VCaP (cell line): Measurements from ENCODE around the gene NCKAP5.

Source experiments
- H3K27ac ChIP-seq: fragments of 450-650 bp; 2 replicates; pipeline ENCODE4 v1.5.1; 2017
- TF ChIP-seq, protein P1 (sequence below): fragments of 450-650 bp; conservative IDR thresholded peaks from 2 replicates; pipeline ENCODE4 v1.5.1; 2017; ENCODE audit warnings: mild to moderate bottlenecking, moderate library complexity

NCKAP5 gene

DNA sequence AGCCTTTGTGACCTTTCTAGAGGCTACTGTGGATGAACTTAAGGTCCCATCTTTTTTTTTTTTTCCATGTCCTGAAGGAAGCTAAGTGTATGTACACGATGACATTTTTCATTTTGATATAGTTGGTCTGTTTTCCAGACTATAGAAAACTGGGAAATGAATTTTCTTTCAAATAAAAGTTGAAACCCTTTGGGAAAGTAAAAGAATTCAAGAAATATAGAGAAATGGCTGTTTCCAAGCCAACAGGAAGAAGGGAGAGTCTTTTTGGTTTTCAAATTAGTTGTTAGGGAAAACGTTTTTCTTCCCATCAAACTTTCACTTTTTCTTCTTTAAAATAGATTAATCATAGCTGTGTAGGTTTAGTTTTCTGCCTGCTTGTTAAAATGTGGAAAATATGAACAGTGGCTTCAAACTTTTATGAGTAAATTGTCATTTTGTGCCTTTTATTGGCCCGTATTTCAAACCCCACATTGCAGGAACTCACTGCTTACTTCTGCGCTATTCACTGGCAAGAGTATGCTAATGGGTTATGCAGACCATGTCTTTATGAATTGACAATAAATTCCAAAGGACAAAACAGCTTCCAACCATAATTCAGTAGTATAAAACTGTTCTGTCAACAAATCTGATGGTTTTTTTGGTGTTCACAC is 870.6 kb downstream of the NCKAP5 start:
- TF ChIP-seq, protein P1, sequence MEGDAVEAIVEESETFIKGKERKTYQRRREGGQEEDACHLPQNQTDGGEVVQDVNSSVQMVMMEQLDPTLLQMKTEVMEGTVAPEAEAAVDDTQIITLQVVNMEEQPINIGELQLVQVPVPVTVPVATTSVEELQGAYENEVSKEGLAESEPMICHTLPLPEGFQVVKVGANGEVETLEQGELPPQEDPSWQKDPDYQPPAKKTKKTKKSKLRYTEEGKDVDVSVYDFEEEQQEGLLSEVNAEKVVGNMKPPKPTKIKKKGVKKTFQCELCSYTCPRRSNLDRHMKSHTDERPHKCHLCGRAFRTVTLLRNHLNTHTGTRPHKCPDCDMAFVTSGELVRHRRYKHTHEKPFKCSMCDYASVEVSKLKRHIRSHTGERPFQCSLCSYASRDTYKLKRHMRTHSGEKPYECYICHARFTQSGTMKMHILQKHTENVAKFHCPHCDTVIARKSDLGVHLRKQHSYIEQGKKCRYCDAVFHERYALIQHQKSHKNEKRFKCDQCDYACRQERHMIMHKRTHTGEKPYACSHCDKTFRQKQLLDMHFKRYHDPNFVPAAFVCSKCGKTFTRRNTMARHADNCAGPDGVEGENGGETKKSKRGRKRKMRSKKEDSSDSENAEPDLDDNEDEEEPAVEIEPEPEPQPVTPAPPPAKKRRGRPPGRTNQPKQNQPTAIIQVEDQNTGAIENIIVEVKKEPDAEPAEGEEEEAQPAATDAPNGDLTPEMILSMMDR = no peak
- H3K27ac ChIP-seq = no peak overlapping the region

DNA sequence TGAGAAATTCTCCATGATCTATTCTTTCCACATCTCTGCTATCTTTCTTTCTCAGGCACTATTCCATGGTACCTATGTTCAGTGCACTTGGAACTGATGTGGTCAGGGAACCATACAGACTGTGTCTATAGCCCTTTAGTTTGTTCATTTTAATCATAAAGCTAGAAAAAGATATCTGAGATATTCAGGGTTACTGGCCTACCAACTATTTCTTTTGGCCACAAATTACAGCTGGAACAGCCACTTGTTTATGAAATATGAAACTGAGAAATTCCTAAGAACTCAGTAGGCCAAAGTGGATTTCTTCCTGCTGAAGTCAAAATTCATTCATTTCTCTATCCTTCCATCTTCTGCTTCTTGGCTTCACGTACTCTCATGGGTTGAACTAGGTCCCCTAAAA is 875.4 kb downstream of the NCKAP5 start:
- no peak overlapping the region for H3K27ac ChIP-seq
- TF ChIP-seq, protein P1 = no peak

DNA sequence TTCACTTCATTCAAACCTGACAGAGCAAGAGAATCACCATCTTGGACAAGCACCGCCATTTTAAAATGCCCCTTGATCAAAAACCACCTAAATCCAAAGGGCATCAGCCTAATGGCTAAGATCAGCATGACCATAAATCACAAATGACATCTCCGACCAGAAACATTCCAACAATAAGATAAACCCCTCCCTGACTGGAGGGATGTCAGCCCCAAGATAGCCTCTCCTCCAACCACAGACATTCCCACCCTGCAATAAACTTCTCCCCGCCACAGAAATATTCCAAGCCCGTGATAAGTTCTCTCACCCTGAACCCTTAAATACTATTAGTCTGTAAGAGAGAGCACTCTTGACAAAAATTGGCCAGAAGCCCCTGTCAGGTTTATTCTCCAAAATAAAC is 876.7 kb downstream of the NCKAP5 start:
- TF ChIP-seq, protein P1 = no peak
- no peak overlapping the region for H3K27ac ChIP-seq

DNA sequence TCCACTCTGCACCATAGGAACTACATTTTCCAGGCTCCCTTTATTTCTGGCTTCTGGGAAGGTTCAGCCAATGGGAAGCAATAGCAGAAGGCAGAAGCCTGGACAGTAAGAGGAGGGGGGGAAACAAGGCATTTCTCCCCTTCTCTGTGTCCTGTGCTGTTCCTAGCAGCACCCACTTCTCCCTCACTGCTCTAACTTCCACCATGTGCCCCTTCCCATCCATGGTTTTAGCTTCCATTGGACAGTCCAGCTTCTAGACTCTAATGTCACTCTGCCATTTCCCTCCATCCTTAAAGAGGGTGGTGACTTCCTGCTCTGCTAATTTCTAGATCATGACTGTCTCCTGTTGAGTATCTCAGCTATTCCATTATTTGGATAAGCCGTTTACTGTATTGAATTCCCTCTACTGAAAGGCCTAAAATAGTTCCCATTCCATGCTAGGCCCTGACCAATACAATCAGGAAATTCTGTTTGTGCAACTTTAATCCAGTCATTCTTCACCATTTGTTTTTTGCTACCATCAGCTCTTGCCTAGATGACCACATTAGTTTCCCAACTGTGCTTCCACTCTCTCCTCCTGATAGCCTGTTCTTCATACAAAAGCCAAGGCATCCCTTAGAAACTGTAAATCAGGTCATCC is 877.5 kb downstream of the NCKAP5 start:
- TF ChIP-seq, protein P1 = no peak
- H3K27ac ChIP-seq = no peak overlapping the region

DNA sequence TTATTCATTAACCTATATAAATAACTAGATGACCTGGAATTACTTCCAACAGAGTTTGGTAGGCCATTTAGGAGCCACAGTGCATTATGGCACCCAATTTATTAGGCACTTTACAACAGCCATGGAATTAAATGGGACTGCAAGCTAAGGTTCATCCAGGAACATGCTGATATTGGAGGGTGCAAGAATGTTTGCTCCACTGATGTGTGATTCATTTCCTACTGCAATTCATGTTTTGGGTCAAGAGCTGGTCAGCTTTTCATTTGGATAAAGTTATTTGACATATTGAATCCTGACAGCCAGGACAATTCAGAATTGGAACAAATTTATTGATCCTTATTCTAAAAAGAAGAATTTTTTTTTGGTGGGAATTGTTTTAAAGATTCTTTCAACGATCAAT is 886.5 kb downstream of the NCKAP5 start:
- H3K27ac ChIP-seq = no peak overlapping the region
- TF ChIP-seq, protein P1 = no peak

DNA sequence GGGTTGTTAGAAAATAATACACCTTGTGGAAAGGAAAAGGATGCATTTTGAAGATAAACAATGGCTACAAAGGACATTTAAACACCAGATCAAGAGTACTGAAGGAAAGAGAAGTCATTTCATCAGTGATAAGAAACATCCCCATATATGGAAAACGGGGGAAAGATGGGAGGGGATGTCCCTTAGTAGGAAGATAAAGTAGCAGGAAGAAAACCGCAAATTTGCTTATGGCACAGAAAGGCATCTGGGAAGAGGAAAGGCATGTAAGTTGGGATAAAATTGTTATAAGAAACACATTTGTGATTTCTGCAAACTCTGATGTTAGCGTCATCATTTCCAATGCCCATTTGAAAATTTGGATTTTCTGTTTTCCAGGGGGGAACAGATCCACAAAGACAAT is 887.7 kb downstream of the NCKAP5 start:
- no peak overlapping the region for H3K27ac ChIP-seq
- TF ChIP-seq, protein P1 = no peak

DNA sequence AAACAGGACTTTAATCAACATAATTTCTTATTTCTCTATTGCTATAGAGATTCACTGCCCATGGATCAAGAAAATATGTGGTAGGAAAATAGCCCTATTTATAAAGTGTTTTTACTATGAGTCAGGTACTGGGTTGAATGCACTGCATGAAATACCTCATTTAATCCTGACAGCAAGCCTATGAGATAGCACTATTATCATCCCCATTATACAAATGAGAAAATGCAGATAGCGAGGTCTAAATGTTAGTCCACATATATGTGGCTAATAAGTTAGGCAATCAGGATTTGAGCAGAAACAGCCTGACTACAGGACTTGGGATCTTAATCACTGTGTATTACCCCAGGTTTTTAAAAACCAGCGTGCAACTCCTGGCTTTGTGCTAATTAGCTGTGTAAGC is 889.8 kb downstream of the NCKAP5 start:
- no peak overlapping the region for H3K27ac ChIP-seq
- TF ChIP-seq, protein P1 = no peak
